ENCODE results near the gene FCRL6. TPM values are rescaled to one million over a fixed set of nuclear protein-coding genes. Genes with fewer than 3 reads are reported as not detected.

FCRL6 gene
- total and polyA plus RNA-seq, 2 donors (not counting 3 experiments of a cell fraction or from before 2014, with no cell fraction given): 0.06 TPM; not detected in 1

GRCh38 chr1:159839116-159839849 lies 37.1 kb downstream of the FCRL6 start:
- Histone ChIP-seq H3K9me1 (replicated peaks; ENCODE audit: control insufficient read depth, extremely low read depth, insufficient read depth, low read length) (no peaks in the 10 kb centered on the region), H2AFZ (ENCODE audit: low read depth, low read length) (no peak overlapping the region), H4K20me1 (replicated peaks; ENCODE audit: control insufficient read depth, extremely low read depth, insufficient read depth, low read length) (no peaks in the 10 kb centered on the region), H3K4me1 (ENCODE audit: control insufficient read depth, extremely low read depth, insufficient read depth, low read length) (no peaks in the 10 kb centered on the region), H3K9me3 (replicated peaks; ENCODE audit: control insufficient read depth, insufficient read depth, low read length) (no peaks in the 10 kb centered on the region), H3K36me3 (ENCODE audit: control insufficient read depth in 2 of 2, extremely low read depth in 1 of 2, insufficient read depth in 2 of 2, low read length in 2 of 2) (no peaks in the 10 kb centered on the region), H3K4me2 (ENCODE audit: insufficient read depth, low read length) (no peak overlapping the region), H3K79me2 (ENCODE audit: control insufficient read depth, insufficient read depth, low read length) (no peaks in the 10 kb centered on the region), H3K4me3 (replicated peaks in 1 of 3; ENCODE audit: insufficient read depth in 1 of 3, low read depth in 1 of 3, low read length in 3 of 3) (no peak overlapping the region), H3K9ac (replicated peaks; ENCODE audit: extremely low read depth, insufficient read depth, low read length) (no peak overlapping the region), H3K27ac (ENCODE audit: insufficient read depth, low read depth, low read length) (no peak overlapping the region), H3K27me3 (ENCODE audit: control insufficient read depth in 2 of 2, insufficient read depth in 2 of 2, low read length in 2 of 2) (no peaks in the 10 kb centered on the region)
- TF ChIP-seq JUN (IDR thresholded peaks at IDR 0.05; ENCODE audit: borderline replicate concordance, insufficient read depth, insufficient read length, low read depth): no peak
- TF ChIP-seq MYC (IDR thresholded peaks at IDR 0.05; ENCODE audit: low read depth, low read length): no peak
- no peak for TF ChIP-seq POLR2AphosphoS5 (IDR thresholded peaks at IDR 0.05; ENCODE audit: insufficient read depth, low read depth, low read length)
- no peak for TF ChIP-seq MAX (IDR thresholded peaks at IDR 0.05; ENCODE audit: insufficient read depth, insufficient read length)
- TF ChIP-seq GATA2 (IDR thresholded peaks at IDR 0.05; ENCODE audit: insufficient read depth, insufficient read length, low read depth, low read length): no peak
- TF ChIP-seq FOS (IDR thresholded peaks at IDR 0.05; ENCODE audit: borderline replicate concordance, insufficient read depth, low read length): no peak
- TF ChIP-seq EZH2 (IDR thresholded peaks at IDR 0.05; ENCODE audit: borderline replicate concordance, low read depth, low read length, severe bottlenecking): no peak
- TF ChIP-seq CTCF (IDR thresholded peaks at IDR 0.05; ENCODE audit: extremely low read depth in 1 of 2, insufficient read depth in 1 of 2, low read depth in 1 of 2, low read length in 2 of 2): no peak
- no peak for TF ChIP-seq POLR2A (IDR thresholded peaks at IDR 0.05; ENCODE audit: low read depth, low read length)
- dilution Hi-C loops (cut with MboI; ENCODE audit: extremely low pct_ligation_motif_present, low sequenced_read_pairs) (no loop called here), intact Hi-C loops (cut with micrococcal nuclease) (no loop called here)
- no TSS peak for BruUV-seq (replicated peaks)
- no peak for FAIRE-seq
- no peak for DNase-seq (ENCODE audit: low read depth, low spot score)
- CTCF ChIA-PET: interaction anchor here (0.8 to 3.7 kb wide), 4 partner anchors 15 to 169 kb away, joined by 3 to 25 read pairs (median 10); no protein-coding TSS in a partner anchor
- POLR2A ChIA-PET: no interaction called here
